Vagina (tissue), 2 donors: Measurements from ENCODE around the gene SUSD3.

Source experiments
- POLR2A ChIP-seq, 2 donors: fragments of 450-650 bp; IDR thresholded peaks; one replicate each; pipeline ENCODE4 v1.6.1; 2017; ENCODE audit warnings: antibody characterized with exemption in 2 of 2, mild to moderate bottlenecking in 2 of 2, moderate library complexity in 2 of 2
- TF ChIP-seq, protein P1 (sequence below), 3 experiments: fragments of 450-650 bp in 2 of 3; fragments of 200-600 bp in 1 of 3; sonication (generic) in 1 of 3; IDR thresholded peaks; one replicate each; pipeline ENCODE4 v1.5.1; 2017 to 2019; ENCODE audit warnings: antibody characterized with exemption in 3 of 3, mild to moderate bottlenecking in 2 of 3, moderate library complexity in 2 of 3

DNA sequence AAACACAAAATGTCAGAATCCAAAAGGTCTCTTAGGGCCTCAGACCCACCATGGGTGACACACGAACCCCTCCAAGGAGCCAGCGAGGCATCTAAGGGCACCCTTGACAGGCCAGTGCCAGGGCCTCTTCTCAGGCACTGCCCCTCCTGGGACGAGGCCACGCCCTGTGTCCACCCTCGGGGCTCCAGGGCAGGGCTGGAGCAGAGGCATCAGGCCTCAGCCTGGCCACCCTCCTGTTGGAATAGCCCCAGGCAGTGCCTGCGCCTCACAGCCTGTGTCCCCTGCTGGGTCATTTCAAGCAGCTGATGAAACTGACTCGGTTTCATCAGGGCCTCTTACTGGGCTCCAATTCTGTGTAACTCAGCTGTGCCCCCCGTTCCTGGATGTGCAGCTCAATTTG, 32.8 kb upstream of the SUSD3 start:
- TF ChIP-seq, protein P1, sequence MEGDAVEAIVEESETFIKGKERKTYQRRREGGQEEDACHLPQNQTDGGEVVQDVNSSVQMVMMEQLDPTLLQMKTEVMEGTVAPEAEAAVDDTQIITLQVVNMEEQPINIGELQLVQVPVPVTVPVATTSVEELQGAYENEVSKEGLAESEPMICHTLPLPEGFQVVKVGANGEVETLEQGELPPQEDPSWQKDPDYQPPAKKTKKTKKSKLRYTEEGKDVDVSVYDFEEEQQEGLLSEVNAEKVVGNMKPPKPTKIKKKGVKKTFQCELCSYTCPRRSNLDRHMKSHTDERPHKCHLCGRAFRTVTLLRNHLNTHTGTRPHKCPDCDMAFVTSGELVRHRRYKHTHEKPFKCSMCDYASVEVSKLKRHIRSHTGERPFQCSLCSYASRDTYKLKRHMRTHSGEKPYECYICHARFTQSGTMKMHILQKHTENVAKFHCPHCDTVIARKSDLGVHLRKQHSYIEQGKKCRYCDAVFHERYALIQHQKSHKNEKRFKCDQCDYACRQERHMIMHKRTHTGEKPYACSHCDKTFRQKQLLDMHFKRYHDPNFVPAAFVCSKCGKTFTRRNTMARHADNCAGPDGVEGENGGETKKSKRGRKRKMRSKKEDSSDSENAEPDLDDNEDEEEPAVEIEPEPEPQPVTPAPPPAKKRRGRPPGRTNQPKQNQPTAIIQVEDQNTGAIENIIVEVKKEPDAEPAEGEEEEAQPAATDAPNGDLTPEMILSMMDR (IDR thresholded peaks at IDR 0.05), result no peak
- TF ChIP-seq POLR2A (IDR thresholded peaks at IDR 0.05), result no peak
